MM.1S (cell line): ENCODE measurements around the gene MALRD1.

Source experiments
- EZH2 ChIP-seq: fragments of 300-600 bp; sonication (generic); optimal IDR thresholded peaks from 2 replicates; pipeline ENCODE3; 2017; ENCODE audit warnings: low read depth, mild to moderate bottlenecking, antibody characterized with exemption, low read length, mixed read lengths
- TF ChIP-seq, protein P1 (sequence below): fragments of 300-600 bp; sonication (generic); IDR thresholded peaks from 2 replicates; pipeline ENCODE4 v1.5.1; 2016; ENCODE audit warnings: antibody characterized with exemption, low read length, mixed read lengths

DNA sequence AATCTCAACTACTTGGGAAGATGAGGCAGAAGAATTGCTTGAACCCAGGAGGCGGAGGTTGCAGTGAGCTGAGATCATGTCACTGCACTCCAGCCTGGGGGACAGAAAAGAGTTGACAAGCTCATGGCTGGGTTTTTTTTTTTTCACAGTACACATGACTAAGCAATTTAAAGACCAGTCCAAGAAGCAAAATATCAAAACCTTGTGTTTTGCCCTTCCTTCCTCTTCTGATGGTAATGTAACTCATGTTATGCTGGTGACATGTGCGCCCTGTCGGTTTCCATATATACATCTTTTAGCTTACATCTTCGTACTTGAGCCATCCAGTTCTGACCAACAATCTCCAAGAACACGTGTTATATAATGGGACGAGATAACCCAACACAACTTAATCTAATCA, 530.0 kb downstream of the MALRD1 start:
- TF ChIP-seq, protein P1, sequence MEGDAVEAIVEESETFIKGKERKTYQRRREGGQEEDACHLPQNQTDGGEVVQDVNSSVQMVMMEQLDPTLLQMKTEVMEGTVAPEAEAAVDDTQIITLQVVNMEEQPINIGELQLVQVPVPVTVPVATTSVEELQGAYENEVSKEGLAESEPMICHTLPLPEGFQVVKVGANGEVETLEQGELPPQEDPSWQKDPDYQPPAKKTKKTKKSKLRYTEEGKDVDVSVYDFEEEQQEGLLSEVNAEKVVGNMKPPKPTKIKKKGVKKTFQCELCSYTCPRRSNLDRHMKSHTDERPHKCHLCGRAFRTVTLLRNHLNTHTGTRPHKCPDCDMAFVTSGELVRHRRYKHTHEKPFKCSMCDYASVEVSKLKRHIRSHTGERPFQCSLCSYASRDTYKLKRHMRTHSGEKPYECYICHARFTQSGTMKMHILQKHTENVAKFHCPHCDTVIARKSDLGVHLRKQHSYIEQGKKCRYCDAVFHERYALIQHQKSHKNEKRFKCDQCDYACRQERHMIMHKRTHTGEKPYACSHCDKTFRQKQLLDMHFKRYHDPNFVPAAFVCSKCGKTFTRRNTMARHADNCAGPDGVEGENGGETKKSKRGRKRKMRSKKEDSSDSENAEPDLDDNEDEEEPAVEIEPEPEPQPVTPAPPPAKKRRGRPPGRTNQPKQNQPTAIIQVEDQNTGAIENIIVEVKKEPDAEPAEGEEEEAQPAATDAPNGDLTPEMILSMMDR: no peak
- TF ChIP-seq EZH2: no peak
